Right lung (tissue), 5 donors: ENCODE measurements around the gene MUC20. TPM values are rescaled to one million over a fixed set of nuclear protein-coding genes. Genes with fewer than 3 reads are reported as not detected.
"Not testable (repeated sequence)": the region's sequence is repeated elsewhere in the genome, so short reads cannot be mapped to it uniquely, and the experiment has no call there.

Source experiments
- DNase-seq, 2 donors: peaks; one replicate each; pipeline ENCODE4 v3.0.0-alpha.2; 2013
- polyA plus RNA-seq, 5 donors: library from polyadenylated mRNA; unstranded; fragments of 120-200 nt; gene quantifications; one replicate each; pipeline versions ENCODE4 v1.2.1 to v1.2.3, GENCODE V29; 2013; ENCODE audit warnings: inconsistent platforms in 1 of 5, low replicate concordance in 1 of 5; ENCODE audit not compliant: insufficient read length in 5 of 5, insufficient read depth in 1 of 5

Gene MUC20
- polyA plus RNA-seq, 5 donors = 8.0 to 20.4 (median 14.2) TPM

- DNase-seq = no peak
These were observed 11.1 kb upstream of the MUC20 start for GRCh38 chr3:195709676-195710085.

GRCh38 chr3:195710126-195710905 lies 10.5 kb upstream of the MUC20 start:
- not testable (repeated sequence) for DNase-seq

- DNase-seq = not testable (repeated sequence)
These were observed 9.5 kb upstream of the MUC20 start for GRCh38 chr3:195711091-195711812.

GRCh38 chr3:195711813-195712534 lies 8.8 kb upstream of the MUC20 start:
- DNase-seq = no peak

- DNase-seq = not testable (repeated sequence)
These were observed 8.3 kb upstream of the MUC20 start for GRCh38 chr3:195712535-195712910.

- not testable (repeated sequence) for DNase-seq
These were observed 7.6 kb upstream of the MUC20 start for GRCh38 chr3:195713150-195713549.

GRCh38 chr3:195714380-195715011 lies 6.3 kb upstream of the MUC20 start:
- no peak for DNase-seq

- DNase-seq = no peak
These were observed 5.6 kb upstream of the MUC20 start for GRCh38 chr3:195715134-195715533.

- DNase-seq = no peak
These were observed 5.1 kb upstream of the MUC20 start for GRCh38 chr3:195715583-195716266.

- no peak for DNase-seq
These were observed 3.4 kb upstream of the MUC20 start for GRCh38 chr3:195717416-195717815.

- DNase-seq = no peak
These were observed 2.8 kb upstream of the MUC20 start for GRCh38 chr3:195717852-195718476.

- no peak for DNase-seq
These were observed 2.2 kb upstream of the MUC20 start for GRCh38 chr3:195718477-195718984.

GRCh38 chr3:195719514-195720254 lies 1.1 kb upstream of the MUC20 start:
- DNase-seq = peak in 1 of 2 donors; percentile 11

GRCh38 chr3:195722139-195722995 lies 1.6 kb downstream of the MUC20 start:
- DNase-seq = not testable (repeated sequence)

GRCh38 chr3:195722996-195723345 lies 2.2 kb downstream of the MUC20 start:
- DNase-seq = not testable (repeated sequence)

GRCh38 chr3:195724363-195724762 lies 3.6 kb downstream of the MUC20 start:
- DNase-seq = not testable (repeated sequence)

GRCh38 chr3:195725916-195726740 lies 5.3 kb downstream of the MUC20 start:
- DNase-seq = not testable (repeated sequence)

GRCh38 chr3:195727606-195728195 lies 6.9 kb downstream of the MUC20 start:
- DNase-seq = no peak
